ENCODE results near the gene SMIM29.

The SMIM29 gene

DNA sequence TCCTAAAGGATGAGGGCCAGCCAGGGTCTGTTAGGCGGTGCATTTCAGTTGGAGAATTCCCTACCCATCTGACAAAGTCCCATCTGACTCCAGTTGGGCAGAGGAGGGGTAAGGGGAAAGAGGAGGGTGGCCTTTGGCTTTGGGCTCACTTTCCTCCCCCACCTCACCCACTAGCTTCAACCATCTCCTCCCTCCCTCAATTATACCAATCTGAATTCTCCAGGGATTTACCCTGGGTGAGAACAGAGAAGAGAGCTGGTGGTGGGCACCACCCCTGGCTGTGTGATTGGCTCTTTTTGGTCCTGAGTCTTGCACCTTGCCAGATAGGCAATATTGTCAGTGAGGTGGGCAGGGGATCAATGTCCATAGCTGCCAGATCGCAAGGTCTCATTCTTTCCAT lies 8.9 kb downstream of the SMIM29 start:
- DNase-seq: no peak

DNA sequence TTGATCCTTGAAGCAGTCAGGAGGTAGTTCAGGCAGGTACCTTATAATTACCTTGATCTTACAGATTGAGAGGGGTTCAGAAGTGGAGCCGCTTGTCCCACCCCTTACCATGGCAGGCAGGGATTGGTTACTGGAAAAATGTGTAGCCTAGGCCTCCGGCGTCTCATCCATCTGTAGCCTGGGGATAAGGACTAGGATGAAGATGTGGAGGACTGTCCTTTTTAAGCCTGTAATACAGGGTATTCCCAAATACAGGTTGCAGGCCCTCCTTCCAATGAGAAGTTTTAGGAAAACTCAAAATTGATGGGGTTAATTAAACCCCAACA lies 9.3 kb downstream of the SMIM29 start:
- DNase-seq: no peak

DNA sequence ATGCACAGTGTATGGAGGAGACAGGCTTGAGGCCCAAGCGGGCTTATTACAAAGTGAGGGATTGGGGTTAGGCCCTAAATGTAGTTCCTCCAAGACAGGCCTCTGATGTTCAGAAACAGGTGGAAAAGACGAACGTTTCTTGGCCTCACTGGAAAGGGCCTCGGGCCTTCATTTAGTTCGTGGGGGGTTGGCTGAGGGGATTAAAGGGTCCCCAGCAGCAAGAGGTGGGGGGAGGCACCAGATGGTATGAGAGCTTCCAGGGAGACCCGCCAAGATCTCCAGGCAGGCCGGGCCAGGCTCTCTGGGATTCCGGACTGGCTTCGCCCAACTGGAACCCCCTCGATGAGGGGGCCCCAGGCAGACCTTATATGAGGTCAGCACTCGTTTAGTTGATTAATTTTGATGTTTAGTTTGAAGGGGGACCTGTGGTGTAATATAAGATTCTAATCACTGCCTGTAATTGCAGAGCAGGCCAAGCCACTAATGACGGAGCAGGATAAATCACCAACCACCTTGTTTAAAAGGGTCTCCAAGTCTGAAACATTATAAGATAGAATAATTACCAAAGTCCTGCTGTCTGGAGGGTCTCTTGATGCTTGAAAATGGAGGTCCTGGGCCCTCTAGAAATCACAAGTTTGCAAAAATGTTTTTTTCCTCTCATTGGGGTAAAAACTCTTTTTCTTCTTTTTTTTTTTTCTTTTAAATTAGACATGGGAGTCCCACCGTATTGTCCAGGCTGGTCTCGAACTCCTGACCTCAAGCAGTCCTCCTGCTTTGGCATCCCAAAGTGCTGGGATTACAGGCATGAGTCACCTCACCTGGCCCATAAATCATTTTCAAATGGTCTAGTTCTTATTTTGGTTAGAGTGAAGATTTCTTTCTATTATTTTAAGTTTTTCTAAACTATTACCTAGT lies 10.0 kb downstream of the SMIM29 start:
- DNase-seq: no peak

DNA sequence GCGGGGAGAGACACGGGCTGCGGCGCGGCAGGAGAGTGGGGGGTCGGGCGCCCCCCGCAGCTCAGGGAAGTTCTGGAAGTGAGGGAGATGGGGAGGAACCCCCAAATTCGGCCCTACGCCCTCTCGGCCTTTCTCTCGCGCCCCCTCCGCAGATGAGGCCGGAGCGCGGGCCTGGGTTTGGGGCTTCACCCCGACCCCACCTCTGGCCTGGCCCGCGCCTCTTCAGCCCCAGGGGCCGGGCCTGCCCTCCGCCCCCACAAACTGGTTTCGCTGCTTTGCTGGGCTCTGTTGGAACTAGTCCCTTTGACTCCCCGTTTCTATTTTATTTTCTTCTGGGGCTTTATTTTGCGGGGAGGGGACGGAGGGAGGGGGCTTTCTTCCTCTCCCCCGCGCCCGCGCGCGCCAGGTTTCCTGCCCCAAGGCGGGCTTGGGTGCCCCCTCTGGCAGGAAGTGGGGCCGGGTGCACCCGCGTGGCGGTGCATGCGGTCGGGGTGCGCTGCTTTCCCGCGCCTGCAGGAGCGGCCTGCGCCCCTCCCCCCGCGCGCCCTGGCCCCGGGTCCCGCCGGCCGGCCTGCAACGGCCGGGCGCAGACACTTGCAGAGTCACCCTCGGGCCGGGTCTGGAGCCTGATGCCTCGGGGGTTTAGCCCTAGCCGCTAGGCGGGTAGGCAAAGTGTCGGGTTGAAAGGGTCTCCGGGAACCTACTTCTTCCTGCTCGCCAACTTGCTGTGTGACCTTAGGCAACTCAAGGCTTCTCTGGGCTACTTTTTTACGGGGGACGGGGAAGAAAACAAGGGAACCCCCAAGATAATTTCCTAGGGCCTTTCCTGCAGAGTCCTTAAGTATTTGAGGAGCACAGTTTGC lies 10.9 kb downstream of the SMIM29 start:
- peak; percentile 72 for DNase-seq

DNA sequence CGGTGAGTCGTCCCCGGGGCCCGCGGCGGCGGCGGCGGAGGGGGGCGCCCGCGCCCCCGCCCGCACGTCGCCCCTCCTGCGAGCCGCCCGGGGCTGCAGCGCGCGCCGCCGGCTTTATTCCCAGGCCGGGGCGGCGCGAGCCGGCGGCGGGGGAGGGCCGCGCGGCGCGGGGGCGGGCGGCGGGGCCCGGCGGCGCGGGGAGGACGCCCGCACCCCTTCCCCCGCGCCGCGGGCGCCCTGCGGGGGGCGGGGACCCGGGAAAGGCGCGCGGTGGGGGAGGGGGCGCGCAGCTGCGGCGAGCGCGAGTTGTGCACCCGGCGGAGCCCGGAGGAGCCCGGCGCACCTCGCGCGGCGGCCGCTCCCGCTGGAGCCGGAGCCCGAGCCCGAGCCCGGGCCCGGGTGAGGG lies 11.5 kb downstream of the SMIM29 start:
- DNase-seq: peak; percentile 68

DNA sequence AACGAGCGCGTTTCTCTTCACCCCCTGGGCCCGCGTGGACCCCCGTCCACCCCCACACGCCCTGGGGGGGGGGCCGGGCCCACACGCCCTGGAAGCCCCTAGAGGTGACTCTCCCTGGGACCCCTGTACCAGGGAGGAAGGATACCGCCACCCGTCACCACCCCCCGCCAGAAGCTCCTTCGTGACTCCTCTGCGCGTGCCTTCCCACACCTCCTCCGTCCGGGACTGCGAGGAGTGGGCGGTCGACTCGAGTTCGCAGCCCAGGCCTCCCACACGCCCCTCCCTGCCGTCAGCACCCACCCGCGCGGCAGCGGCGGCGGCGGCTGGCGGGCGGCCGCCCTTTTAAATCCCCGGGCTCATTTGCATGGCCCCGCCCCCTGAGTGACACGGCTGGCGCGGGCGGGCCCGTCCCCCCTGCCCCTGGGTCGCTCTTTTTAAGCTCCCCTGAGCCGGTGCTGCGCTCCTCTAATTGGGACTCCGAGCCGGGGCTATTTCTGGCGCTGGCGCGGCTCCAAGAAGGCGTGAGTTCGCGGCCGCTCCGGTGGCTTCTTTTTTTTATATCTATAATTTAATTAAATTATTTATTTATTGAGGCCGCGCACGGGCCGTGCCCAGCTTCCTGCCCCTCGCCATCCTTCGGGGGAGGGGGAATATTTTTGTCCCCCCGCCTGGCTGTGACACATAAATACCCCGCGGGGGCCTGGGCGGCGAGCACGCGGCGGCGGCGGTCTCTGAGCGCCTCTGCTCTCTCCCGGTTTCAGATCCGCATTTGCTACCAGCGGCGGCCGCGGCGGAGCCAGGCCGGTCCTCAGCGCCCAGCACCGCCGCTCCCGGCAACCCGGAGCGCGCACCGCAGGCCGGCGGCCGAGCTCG lies 12.1 kb downstream of the SMIM29 start, which contains the start of gene HMGA1:
Gene HMGA1 (plus strand): TSS at position 431 of the 873 bp plus-strand sequence. CDS start 3,908 bp downstream, outside the sequence.
- DNase-seq: peak; percentile 95

DNA sequence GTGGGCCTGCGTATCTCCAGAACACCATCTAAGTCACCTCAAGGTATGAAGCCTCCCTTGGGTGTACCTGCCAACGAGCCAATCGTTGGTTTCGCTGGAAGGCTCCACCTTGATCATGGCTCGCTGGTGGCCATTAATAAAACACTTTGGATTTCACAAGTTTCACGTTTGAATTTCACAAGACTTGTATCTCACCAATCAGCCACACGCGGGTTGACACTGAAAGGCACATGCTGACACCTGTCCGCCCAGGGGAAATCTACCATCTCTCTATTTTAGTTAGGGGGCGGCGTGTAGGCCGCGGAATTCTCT lies 12.7 kb downstream of the SMIM29 start:
- peak; percentile 77 for DNase-seq

DNA sequence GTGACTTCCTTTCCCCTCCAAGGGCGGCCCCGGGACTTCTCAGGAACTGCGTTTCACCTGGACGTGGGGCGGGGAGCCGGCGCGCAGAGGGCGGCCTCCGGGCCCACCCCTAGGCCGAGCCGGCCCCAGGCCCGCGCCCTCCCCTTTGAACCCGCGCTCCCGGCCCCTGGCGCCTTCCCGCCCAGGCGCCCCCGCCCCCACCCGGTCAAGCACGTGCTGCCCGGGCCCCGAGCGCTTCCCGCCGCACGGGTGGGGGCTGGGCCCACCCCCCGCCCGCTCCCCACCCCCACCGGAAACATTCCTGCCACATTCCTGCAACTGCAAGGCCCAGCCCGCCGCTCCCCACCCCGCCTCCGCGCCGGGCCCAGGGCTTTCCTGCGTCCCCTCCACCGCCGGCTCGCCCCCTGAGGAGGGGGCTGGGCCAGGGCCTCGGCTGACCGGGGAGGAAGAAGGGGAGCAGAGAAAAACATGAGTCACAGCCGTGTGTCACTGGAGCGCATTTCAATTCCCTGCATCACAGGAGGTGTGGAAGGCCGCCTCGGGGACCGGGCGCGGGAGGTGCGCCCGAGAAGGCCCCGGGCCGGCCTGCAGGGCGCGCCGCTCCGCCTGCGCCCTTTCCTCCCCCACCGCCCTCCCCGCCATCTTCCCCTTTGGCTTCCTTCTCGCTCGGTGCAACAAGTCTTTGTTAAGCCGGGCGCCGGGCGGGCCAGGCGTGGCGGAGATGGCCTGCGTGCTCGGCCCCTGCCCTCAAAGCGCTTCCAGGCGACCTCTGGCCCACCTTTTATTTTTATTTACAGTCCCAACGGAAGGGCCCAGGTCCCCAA lies 13.3 kb downstream of the SMIM29 start:
- DNase-seq: peak; percentile 86

DNA sequence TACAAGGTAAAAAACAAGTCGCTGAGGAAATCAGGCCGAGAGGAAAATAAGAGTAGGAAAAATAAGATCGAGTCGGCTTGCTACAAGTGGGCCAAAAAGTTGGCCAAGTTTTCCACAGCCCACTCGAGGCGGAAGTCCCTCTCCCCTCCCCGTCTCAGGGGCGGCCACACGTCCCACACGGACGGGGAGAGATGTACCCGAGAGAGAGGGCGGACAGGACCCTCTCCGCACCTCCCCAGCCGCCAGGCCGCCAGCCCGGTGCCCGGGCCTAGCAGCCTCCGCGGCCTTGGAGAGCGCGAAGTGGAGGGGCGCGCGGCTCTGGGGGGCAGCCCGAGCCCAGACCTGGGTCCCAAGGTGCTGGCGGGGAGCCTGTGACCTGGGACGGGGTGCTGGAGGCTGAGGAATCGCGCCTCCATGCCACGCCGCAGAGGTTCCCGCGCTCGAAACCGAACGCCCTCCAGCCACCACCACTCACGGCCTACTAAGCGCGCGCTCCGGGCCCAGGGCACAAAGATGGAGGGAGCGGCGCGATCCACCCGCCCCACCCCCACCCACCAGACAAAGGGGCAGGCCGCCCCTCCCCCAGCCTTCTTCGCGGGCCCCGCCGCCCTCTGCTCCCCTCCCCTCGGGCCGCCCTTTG lies 14.0 kb downstream of the SMIM29 start:
- no peak for DNase-seq

DNA sequence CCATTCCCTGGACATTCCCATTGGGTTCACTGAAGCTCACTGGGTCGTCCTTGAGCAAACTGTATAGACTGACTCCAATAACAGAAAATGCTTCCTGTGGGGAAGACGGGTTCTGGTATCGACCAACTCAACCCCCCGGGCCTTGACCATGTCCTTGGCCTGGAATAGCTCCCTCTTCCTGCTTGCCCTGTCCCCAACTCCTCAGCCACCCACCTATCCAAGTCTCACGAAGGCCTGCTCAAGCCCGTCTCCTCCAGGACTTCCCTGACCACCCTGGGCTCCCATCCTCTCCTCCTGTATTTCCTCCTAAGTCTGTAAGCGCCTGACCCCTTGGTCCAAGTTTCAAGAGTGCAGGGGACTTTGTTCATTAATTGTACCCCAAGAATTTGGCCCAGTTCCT lies 14.9 kb downstream of the SMIM29 start:
- no peak for DNase-seq

DNA sequence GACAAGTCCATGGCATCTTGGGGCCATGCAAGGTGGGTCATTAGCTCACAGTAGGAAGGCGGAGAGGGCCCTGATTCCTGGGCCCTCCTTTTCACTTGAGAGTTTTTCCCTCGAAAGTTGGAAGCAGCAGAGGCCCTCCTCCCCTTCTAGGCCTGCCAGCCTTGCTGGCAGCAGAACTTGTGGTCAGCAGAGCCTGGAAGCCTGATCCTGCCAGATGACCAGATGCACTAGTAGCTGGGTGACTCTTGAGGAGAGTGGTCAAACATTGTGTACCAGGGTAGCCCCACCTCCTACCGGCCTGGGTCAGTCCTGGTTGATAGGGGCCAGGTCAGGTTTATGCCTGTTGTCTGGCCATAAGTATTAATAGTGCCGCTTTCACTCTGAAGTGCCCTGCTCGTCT lies 15.9 kb downstream of the SMIM29 start:
- no peak for DNase-seq

DNA sequence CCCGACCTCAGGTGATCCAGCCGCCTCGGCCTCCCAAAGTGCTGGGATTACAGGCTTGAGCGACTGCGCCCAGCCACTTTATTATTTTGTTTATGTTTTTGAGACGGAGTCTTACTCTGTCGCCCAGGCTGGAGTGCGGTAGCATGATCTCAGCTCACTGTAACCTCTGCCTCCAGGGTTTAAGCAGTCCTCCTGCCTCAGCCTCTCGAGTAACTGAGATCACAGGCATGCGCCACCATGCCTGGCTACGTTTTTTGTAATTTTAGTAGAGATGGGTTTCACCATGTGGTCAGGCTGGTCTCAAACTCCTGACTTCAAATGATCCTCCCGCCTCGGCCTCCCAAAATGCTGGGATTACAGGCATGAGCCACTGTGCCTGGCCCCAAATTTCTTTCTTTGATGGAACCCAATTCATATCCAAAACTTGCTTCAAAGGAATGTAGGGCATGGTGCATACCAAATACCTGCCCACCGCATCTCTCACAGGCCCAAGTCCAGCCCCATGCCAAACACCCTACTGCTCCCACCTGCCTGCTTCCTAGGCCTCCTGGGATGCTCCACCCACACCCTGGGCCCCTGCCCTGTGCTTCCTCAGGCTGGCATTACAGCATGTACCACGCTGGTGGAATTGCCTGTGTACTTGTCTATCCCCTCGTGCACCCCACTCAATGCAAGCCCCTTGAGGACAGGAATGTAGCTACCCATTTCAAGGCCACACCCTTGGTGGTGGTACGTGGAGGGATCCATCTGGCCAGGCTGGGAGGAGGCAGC lies 17.1 kb downstream of the SMIM29 start:
- DNase-seq: no peak

DNA sequence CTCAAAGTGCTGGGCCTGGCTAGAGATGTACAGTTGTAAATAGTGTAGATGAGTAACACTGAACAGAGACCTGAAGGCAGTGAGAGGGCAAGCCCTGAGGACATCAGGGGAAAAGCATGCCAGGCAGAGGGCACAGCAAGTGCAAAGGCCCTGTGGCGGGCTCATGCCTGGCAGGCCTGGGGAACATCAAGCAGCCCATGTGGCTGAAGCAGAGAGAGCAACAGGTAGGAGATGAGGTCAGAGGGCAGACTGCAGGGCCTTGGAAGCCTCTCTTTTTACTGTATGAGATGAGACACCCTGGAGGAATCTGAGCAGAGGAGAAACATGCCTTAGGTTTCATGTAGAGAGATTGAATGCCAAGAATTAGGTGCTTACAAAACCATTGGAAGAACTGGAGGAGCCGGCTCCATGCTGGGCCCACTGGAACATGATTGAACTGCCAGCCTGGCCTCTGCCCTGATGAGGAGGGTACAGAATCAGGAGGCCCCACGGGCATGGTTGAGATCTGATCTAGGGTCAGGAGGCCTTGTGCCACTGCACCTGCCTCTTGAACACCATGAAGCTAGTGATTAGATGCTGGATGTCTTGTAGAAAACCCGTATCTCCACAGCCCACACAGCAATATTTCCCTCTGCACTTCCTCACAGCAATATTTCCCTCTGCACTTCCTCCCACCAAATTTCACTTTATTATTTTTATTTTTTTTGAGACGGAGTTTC lies 18.0 kb downstream of the SMIM29 start:
- no peak for DNase-seq

DNA sequence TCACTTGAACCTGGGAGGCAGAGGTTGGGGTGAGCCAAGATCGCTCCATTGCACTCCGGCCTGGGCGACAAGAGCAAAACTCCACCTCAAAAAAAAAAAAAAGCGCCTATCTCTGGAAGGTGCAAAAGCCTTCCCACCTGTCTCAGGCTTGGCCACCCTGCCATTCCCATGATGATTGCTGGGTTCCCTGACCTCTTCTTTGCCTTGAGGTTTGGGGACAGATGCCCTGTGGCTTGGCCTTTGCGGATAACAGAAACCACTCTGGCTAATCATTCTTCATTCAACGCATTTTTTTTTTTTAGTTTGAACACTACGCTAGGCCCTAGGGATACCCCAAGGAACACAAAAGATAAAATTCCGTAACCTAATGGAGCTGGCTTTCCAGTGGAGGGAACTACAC lies 18.9 kb downstream of the SMIM29 start:
- no peak for DNase-seq

DNA sequence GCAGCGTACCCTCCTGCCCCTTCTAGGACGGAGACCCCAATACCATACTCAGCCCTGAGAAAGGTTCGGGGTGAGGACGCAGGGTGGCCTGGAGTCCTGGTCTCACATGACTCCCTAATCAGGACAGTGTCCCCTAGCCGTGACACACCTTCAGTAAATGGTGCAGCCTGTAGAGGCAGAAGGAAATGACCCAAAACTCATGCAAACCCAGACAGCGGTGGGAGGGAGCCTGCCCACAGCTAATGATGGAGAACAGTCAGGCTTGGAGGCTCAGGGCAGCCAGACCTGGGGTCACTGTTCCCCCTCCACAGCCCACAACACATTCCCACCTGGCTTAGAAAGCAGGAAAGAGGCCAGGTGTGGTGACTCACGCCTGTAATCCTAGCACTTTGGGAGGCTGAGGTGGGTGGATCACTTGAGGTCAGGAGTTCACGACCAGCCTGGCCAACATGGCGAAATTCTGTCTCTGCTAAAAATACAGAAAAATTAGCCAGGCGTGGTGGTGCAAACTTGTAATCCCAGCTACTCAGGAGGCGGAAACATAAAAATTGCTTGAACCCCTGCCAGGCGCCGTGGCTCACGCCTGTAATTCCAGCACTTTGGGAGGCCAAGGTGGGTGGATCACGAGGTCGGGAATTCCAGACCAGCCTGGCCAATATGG lies 20.9 kb downstream of the SMIM29 start:
- no peak for DNase-seq

DNA sequence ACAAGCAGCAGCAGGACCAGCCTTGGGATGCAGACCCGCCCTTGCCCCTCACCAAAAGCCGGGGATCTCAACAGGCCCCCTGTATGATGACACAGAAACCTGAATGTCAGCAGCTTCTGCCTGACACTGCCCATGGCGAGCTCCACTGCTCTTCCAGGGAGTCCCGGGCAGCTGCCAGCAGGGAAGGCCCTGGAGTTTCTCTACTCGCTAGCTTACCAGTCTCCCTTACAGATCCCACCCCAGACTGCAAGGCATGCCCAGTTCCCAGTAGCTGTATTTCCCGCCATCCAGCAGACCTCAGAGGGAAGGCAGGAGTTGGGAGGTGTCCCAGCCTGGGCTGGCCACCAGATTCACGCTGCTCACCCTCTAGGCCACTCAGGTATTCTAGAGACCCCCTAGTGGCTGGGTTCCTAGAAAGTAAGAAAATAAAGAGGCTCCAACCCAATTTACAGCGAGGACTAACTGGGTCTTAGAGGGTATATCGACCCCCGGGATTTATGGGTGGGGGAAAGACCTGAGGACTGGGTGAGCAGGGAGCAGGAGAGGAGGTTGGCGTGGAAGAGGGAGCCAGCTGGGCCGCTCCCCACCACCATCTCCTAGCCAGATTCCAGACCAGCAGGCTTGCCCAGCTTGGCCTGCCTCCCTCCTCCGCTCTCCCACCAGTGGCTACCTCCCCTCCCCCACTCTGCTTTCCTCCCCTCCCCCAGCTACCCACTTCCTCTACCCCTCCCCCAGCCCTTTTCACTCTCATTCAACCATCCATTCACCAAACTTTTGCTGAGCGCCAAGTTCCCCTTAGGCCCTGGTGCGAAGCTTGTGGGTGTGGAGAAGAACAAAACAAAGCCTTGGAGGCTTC lies 21.8 kb downstream of the SMIM29 start:
- DNase-seq: no peak

DNA sequence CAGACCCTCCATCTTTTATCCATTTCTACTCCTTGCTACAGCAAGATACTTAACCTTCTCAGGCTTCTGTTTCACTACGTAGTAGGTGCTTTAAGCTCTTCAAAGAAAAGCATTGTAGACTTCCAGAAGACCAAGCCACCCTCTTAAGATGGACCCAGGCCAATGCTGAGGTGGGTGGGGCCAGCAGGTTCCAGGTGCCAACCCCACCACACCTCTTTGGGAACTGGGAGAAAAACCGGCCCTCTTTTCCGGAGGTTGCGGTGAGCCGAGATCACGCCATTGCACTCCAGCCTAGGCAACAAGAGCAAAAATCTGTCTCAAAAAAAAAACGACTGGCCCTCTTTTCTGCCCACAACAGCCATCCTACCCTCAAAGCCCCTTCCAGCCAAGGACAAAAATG lies 22.7 kb downstream of the SMIM29 start:
- no peak for DNase-seq

DNA sequence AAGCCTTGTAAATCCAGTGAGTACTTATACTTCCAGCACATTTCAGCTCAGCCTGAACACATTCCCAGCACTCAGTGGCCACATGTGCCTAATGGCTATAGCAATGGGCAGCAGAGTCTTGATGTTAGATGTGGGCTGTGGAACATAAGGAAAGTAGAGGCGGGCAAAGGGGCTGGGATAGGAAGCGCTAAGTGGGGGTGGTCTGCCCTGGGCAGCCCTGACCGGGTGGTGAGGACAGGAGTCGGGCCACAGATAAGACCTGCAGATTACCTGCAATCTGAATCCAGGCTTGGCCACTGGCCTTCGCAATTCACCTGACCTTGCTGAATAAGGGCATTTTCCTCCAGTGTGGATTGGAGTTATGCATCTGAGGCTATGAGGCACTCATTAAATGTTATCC lies 23.3 kb downstream of the SMIM29 start:
- no peak for DNase-seq
